Measurements from ENCODE around the gene NPPA. TPM values are rescaled to one million over a fixed set of nuclear protein-coding genes. Genes with fewer than 3 reads are reported as not detected.

NPPA gene
- total and polyA plus RNA-seq, 9 of the 15 experiments (the other 6 are each of a cell fraction or from before 2014, with no cell fraction given): not detected

DNA sequence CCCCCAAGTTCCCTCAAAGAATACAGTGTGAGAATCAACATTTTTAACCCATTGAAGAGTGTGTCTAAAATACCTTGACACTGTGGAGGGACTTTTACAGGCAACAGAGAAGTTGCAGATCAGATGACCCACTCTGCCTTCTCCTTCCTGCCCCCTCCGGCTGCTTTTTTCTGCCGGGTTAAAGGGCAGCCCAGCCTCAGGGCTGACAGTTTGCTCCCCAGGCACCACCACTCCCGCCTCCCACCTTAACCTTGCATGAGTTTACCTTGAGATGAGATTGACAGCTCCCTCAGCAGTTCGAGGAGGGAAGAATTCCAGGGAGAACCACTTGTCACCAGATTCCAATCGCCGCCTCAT, 45.0 kb downstream of the NPPA start (continued):
- peak; percentile 97 for TF ChIP-seq NR2C2 (CRISPR knock-in tag; IDR thresholded peaks at IDR 0.05)
- TF ChIP-seq NR2C2 (tag; IDR thresholded peaks at IDR 0.05): peak; percentile 99
- peak; percentile 77 for TF ChIP-seq MTA2 (IDR thresholded peaks at IDR 0.05; ENCODE audit: low read depth)
- no peak for TF ChIP-seq KLF16 (IDR thresholded peaks at IDR 0.05)
- TF ChIP-seq MAZ (CRISPR knock-in tag; conservative IDR thresholded peaks at IDR 0.05 in 1 of 2, IDR thresholded peaks at IDR 0.05 in 1 of 2): peak in 1 of 2 experiments; percentile 72; a peak in 2 of 4 replicates
- TF ChIP-seq ZNF197 (CRISPR knock-in tag; IDR thresholded peaks at IDR 0.05; ENCODE audit: low read depth): peak; percentile 27; the same call in 1 of the 2 replicates
- TF ChIP-seq, protein P1, sequence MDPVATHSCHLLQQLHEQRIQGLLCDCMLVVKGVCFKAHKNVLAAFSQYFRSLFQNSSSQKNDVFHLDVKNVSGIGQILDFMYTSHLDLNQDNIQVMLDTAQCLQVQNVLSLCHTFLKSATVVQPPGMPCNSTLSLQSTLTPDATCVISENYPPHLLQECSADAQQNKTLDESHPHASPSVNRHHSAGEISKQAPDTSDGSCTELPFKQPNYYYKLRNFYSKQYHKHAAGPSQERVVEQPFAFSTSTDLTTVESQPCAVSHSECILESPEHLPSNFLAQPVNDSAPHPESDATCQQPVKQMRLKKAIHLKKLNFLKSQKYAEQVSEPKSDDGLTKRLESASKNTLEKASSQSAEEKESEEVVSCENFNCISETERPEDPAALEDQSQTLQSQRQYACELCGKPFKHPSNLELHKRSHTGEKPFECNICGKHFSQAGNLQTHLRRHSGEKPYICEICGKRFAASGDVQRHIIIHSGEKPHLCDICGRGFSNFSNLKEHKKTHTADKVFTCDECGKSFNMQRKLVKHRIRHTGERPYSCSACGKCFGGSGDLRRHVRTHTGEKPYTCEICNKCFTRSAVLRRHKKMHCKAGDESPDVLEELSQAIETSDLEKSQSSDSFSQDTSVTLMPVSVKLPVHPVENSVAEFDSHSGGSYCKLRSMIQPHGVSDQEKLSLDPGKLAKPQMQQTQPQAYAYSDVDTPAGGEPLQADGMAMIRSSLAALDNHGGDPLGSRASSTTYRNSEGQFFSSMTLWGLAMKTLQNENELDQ (CRISPR knock-in tag; IDR thresholded peaks at IDR 0.05; ENCODE audit: borderline replicate concordance): no peak
- no peak for TF ChIP-seq MIER1 (IDR thresholded peaks at IDR 0.05; ENCODE audit: low read depth)
- no peak for TF ChIP-seq TBL1XR1 (IDR thresholded peaks at IDR 0.05; ENCODE audit: low read length in 2 of 2)
- TF ChIP-seq TAF1 (IDR thresholded peaks at IDR 0.05; ENCODE audit: control insufficient read depth, extremely low read depth, insufficient read depth, low read length, severe bottlenecking): peak; percentile 52
- TF ChIP-seq, protein P2, sequence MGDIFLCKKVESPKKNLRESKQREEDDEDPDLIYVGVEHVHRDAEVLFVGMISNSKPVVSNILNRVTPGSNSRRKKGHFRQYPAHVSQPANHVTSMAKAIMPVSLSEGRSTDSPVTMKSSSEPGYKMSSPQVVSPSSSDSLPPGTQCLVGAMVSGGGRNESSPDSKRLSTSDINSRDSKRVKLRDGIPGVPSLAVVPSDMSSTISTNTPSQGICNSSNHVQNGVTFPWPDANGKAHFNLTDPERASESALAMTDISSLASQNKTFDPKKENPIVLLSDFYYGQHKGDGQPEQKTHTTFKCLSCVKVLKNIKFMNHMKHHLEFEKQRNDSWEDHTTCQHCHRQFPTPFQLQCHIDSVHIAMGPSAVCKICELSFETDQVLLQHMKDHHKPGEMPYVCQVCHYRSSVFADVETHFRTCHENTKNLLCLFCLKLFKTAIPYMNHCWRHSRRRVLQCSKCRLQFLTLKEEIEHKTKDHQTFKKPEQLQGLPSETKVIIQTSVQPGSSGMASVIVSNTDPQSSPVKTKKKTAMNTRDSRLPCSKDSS (IDR thresholded peaks at IDR 0.05; ENCODE audit: low read depth, partially characterized antibody): no peak
- TF ChIP-seq DMBX1 (CRISPR knock-in tag; IDR thresholded peaks at IDR 0.05; ENCODE audit: borderline replicate concordance): no peak; the same call in 1 of the 2 replicates
- no peak for TF ChIP-seq BCOR (IDR thresholded peaks at IDR 0.05)
- no peak for TF ChIP-seq ZNF311 (CRISPR knock-in tag; IDR thresholded peaks at IDR 0.05)
- TF ChIP-seq, protein P3, sequence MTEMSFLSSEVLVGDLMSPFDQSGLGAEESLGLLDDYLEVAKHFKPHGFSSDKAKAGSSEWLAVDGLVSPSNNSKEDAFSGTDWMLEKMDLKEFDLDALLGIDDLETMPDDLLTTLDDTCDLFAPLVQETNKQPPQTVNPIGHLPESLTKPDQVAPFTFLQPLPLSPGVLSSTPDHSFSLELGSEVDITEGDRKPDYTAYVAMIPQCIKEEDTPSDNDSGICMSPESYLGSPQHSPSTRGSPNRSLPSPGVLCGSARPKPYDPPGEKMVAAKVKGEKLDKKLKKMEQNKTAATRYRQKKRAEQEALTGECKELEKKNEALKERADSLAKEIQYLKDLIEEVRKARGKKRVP (CRISPR knock-in tag; IDR thresholded peaks at IDR 0.05): peak; percentile 7; the same call in 1 of the 2 replicates
- TF ChIP-seq, protein P4, sequence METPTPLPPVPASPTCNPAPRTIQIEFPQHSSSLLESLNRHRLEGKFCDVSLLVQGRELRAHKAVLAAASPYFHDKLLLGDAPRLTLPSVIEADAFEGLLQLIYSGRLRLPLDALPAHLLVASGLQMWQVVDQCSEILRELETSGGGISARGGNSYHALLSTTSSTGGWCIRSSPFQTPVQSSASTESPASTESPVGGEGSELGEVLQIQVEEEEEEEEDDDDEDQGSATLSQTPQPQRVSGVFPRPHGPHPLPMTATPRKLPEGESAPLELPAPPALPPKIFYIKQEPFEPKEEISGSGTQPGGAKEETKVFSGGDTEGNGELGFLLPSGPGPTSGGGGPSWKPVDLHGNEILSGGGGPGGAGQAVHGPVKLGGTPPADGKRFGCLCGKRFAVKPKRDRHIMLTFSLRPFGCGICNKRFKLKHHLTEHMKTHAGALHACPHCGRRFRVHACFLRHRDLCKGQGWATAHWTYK (CRISPR knock-in tag; IDR thresholded peaks at IDR 0.05): peak; percentile 47; the same call in 1 of the 2 replicates
- 0 out of 2 replicates have a peak, but pooled peaks have one; percentile 26 for TF ChIP-seq PTBP1 (IDR thresholded peaks at IDR 0.05; ENCODE audit: low read depth, low read length)
- TF ChIP-seq, protein P5, sequence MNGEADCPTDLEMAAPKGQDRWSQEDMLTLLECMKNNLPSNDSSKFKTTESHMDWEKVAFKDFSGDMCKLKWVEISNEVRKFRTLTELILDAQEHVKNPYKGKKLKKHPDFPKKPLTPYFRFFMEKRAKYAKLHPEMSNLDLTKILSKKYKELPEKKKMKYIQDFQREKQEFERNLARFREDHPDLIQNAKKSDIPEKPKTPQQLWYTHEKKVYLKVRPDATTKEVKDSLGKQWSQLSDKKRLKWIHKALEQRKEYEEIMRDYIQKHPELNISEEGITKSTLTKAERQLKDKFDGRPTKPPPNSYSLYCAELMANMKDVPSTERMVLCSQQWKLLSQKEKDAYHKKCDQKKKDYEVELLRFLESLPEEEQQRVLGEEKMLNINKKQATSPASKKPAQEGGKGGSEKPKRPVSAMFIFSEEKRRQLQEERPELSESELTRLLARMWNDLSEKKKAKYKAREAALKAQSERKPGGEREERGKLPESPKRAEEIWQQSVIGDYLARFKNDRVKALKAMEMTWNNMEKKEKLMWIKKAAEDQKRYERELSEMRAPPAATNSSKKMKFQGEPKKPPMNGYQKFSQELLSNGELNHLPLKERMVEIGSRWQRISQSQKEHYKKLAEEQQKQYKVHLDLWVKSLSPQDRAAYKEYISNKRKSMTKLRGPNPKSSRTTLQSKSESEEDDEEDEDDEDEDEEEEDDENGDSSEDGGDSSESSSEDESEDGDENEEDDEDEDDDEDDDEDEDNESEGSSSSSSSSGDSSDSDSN (IDR thresholded peaks at IDR 0.05; ENCODE audit: borderline replicate concordance in 1 of 2, low read depth in 2 of 2, low read length in 2 of 2): 0 out of 4 replicates have a peak, but pooled peaks of 1 of the 2 experiments have one; percentile 37
- peak; percentile 17 for TF ChIP-seq RBBP5 (IDR thresholded peaks at IDR 0.05; ENCODE audit: borderline replicate concordance, insufficient read depth, low read length, poor library complexity, severe bottlenecking)

All from K562 (cell line).